SU-DHL-6 (cell line): Measurements from ENCODE around the gene XYLT1.

Source experiments
- CTCF ChIP-seq: fragments of 200-600 bp; sonication (generic); IDR thresholded peaks from one replicate; pipeline ENCODE4 v1.5.1; 2017; ENCODE audit warnings: antibody characterized with exemption, mild to moderate bottlenecking, low read length, moderate library complexity; ENCODE audit not compliant: insufficient read depth, poor library complexity, severe bottlenecking
- EZH2phosphoT487 ChIP-seq: fragments of 200-600 bp; sonication (generic), shearing (Covaris generic); conservative IDR thresholded peaks from 2 replicates; pipeline ENCODE4 v1.6.1; 2018; ENCODE audit warnings: mild to moderate bottlenecking, antibody characterized with exemption, low read length, moderate library complexity, mixed read lengths

- no peak for TF ChIP-seq CTCF
- no peak for TF ChIP-seq EZH2phosphoT487
Measured at GRCh38 chr16:17395849-17396480, 74.8 kb downstream of the XYLT1 start.
